A549 (cell line): ENCODE data around the gene PRKCZ. TPM values are rescaled to one million over a fixed set of nuclear protein-coding genes. Genes with fewer than 3 reads are reported as not detected.

Experiments used
- ATAC-seq, 2 experiments: fragments of 200-7000 bp in 1 of 2; fragments of >200 bp in 1 of 2; cut with Nextera tagmentation in 1 of 2; cut with Tn5 transposase in 1 of 2; 3 replicates each; pipeline versions ENCODE4 v1.8.0 to v1.9.1; 2018 to 2020; ENCODE audit warnings: mild to moderate bottlenecking in 1 of 2, moderate library complexity in 1 of 2
- CTCF ChIA-PET: fragments of 300-600 bp; sonication (Branson Sonifier 250); formaldehyde crosslinking; extraction: SDS; loops from one replicate; lab custom pipeline; 2021; ENCODE audit warnings: antibody characterized with exemption, inconsistent platforms; lab: Yijun Ruan, JAX
- POLR2A ChIA-PET: fragments of 350-600 bp; formaldehyde crosslinking; extraction: SDS; loops from one replicate; lab custom pipeline; 2021; ENCODE audit warnings: antibody characterized with exemption, inconsistent platforms; lab: Yijun Ruan, JAX
- DNase-seq, 2 experiments: peaks; one replicate each; pipeline versions ENCODE4 v3.0.0 to v3.0.0-alpha.2; 2011 to 2016; ENCODE audit warnings: low read depth in 1 of 2, low spot score in 1 of 2
- FAIRE-seq: peaks from 2 replicates; lab custom pipeline; 2011; peaks lifted over from hg19 to GRCh38; lab: Jason Lieb, UNC
- H3K27ac ChIP-seq, 2 experiments: fragments of >200 bp; sonication (Bioruptor Twin); formaldehyde crosslinking; 3 replicates each; pipeline ENCODE4 v1.5.1; 2016 to 2017
- H3K4me1 ChIP-seq: fragments of >200 bp; sonication (Bioruptor Twin); formaldehyde crosslinking; 3 replicates; pipeline ENCODE4 v1.6.1; 2016
- H3K4me2 ChIP-seq: fragments of >200 bp; sonication (Bioruptor Twin); formaldehyde crosslinking; 3 replicates; pipeline ENCODE4 v1.6.1; 2016
- H3K4me3 ChIP-seq: fragments of >200 bp; sonication (Bioruptor Twin); formaldehyde crosslinking; 3 replicates; pipeline ENCODE4 v1.5.1; 2016
- H3K9me3 ChIP-seq: fragments of >200 bp; sonication (Bioruptor Twin); formaldehyde crosslinking; 3 replicates; pipeline ENCODE4 v1.6.1; 2016
- BHLHE40 ChIP-seq: IDR thresholded peaks from 2 replicates; pipeline ENCODE4 v1.6.1; 2012; ENCODE audit warnings: low read depth, low read length, inconsistent platforms
- CBX2 ChIP-seq: fragments of 200-600 bp; sonication (generic); IDR thresholded peaks from 2 replicates; pipeline ENCODE4 v1.6.1; 2016; ENCODE audit warnings: low read depth, mild to moderate bottlenecking, borderline replicate concordance
- CHD4 ChIP-seq: fragments of 200-600 bp; sonication (generic); IDR thresholded peaks from 2 replicates; pipeline ENCODE4 v1.6.1; 2016; ENCODE audit warnings: antibody characterized with exemption, mild to moderate bottlenecking, borderline replicate concordance
- EHF ChIP-seq: fragments of 250-450 bp; sonication (Bioruptor Pico); IDR thresholded peaks from 2 replicates; pipeline ENCODE4 v1.5.0; 2020; ENCODE audit warnings: mild to moderate bottlenecking
- EP300 ChIP-seq, 2 experiments: fragments of >200 bp; sonication (Bioruptor Twin); formaldehyde crosslinking; IDR thresholded peaks; 2 replicates in 1 of 2; 3 replicates in 1 of 2; pipeline ENCODE4 v1.6.1; 2016 to 2017
- FOSB ChIP-seq: fragments of 250-450 bp; sonication (Bioruptor Pico); IDR thresholded peaks from 2 replicates; pipeline ENCODE4 v1.5.0; 2020; ENCODE audit warnings: mild to moderate bottlenecking, moderate library complexity
- MAFK ChIP-seq: fragments of 450-650 bp; IDR thresholded peaks from 2 replicates; pipeline ENCODE4 v1.6.1; 2014; ENCODE audit not compliant: partially characterized antibody
- MYC ChIP-seq: IDR thresholded peaks from 2 replicates; pipeline ENCODE4 v1.6.1; 2012; ENCODE audit warnings: mild to moderate bottlenecking, inconsistent platforms, low read length, improper control_type of control experiment, borderline replicate concordance
- POLR2AphosphoS2 ChIP-seq: conservative IDR thresholded peaks from 2 replicates; pipeline ENCODE4 v1.6.1; 2012; ENCODE audit warnings: low read length, improper control_type of control experiment, inconsistent platforms
- RARB ChIP-seq: fragments of 250-450 bp; sonication (Bioruptor Pico); IDR thresholded peaks from 2 replicates; pipeline ENCODE4 v1.8.0; 2021; ENCODE audit warnings: mild to moderate bottlenecking, moderate library complexity
- RCOR1 ChIP-seq: fragments of 150-350 bp; IDR thresholded peaks from 2 replicates; pipeline ENCODE4 v1.6.1; 2014; ENCODE audit warnings: antibody characterized with exemption, low read length, low read depth
- ZFP36 ChIP-seq: fragments of 450-650 bp; IDR thresholded peaks from 2 replicates; pipeline ENCODE4 v1.6.1; 2014; ENCODE audit warnings: borderline replicate concordance; ENCODE audit not compliant: partially characterized antibody
- WGBS: methylation state at CpG from one replicate; pipeline ENCODE4 v1.1.6; 2017; ENCODE audit errors: missing lambda C conversion rate; 5-methylcytosine and 5-hydroxymethylcytosine counted together
- polyA plus RNA-seq, 4 experiments: library from polyadenylated mRNA; depleted of rRNA in 3 of 4; stranded (reverse); fragments of >200 nt; fragmentation: RNase III in 1 of 4; extraction: RNeasy Plus Mini Kit Qiagen cat#74134 plus additional on column Dnase treatment in 1 of 4; gene quantifications; 2 replicates in 3 of 4; 3 replicates in 1 of 4; pipeline ENCODE4 v1.2.3, GENCODE V29; 2011 to 2017
- TF ChIP-seq, protein P1 (sequence below): IDR thresholded peaks from 2 replicates; pipeline ENCODE4 v1.6.1; 2012
- TF ChIP-seq, protein P2 (sequence below): IDR thresholded peaks from 2 replicates; pipeline ENCODE4 v1.6.1; 2012; ENCODE audit warnings: low read depth, borderline replicate concordance
- TF ChIP-seq, protein P3 (sequence below): IDR thresholded peaks from 2 replicates; pipeline ENCODE4 v1.6.1; 2012
- TF ChIP-seq, protein P4 (sequence below): fragments of >200 bp; sonication (Bioruptor Twin); formaldehyde crosslinking; IDR thresholded peaks from 3 replicates; pipeline ENCODE4 v1.6.1; 2016

PRKCZ gene
- polyA plus RNA-seq, 2 of the 4 experiments (the other 2 are of a cell fraction) = 9.5 to 9.8 TPM

DNA sequence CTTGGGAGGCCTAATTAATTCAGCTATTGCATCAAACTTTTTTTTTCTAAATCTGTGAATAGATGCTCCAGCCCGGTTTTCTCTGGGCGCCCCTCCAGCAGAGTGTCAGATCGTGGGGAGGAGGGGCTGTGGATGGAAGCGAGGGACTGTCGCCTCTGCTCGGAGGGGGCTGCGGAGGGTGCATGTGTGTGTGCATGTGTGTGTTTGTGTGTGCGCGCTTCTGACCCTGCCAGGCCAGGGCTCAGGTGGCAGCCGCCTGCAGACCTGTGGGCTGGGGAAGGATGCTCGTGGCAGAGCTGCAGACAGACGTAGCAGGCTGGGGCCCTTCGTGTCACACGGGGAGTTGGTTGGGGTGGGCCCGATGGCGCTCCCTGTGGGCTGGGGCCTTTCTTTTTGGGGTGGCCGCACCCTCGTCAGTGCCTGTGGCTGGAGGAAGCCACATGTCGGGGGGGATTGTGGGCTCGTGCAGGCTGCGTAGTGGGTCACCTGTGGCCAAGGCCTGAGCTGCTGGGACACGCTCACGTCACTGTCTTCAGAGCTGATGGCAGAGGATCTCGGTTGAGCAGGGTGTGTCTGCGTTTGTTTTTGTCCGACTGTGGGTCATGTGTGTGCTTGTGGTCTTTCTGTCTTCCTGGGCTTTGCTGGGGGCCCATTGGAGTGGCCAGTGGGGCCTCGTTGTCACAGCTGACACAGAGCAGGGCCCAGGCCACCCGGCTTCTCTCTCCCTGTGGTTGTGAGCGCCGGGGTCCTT lies 180.7 kb downstream of the PRKCZ start (continued):
- TF ChIP-seq CBX2 = no peak
- TF ChIP-seq, all 56 proteins: peak for 0

DNA sequence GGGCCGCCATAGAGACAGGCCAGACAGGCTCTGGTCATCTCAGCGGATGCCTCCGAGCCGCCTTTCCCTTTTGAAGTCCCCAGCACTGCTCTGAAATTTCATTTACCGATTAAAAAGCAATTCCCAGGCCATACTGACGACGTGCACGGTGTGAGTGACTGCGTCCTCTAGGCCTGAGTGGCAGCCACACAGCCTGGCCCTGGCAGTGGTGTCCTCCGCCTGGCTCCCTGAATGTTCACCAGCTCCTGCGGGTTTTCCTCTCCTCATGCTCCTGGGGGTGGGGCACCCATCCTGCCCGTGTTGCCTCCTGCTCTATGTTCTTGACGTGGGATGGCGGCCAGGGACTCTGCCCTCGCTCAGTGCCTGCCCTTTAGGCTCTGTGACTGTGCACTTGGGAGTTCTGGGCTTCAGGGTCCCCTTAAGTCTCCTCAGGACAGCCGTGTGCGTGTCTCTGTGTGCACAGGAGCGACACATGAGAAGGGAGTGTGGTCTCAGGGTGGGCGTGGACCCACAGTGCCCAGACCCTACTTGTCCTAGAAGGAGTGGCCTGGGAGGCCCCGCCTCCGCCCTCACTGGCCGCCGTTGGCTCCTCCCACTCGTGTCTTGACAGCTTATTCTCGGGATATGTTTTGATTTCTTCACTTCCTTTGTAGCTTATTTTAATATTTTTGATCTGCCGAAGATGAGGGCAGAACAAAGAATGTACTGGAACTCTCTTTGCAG lies 181.5 kb downstream of the PRKCZ start:
- no peak for FAIRE-seq
- H3K4me2 ChIP-seq = peak overlapping the region; percentile 97
- no peaks in the 10 kb centered on the region for H3K9me3 ChIP-seq
- WGBS = 56% methylated on average over 26 of the region's 26 CpGs
- POLR2A ChIA-PET = interaction anchor here (3.0 kb wide), 1 partner anchor 37 kb away, joined by 8 read pairs; the partner anchor contains the start of gene FAAP20
- H3K27ac ChIP-seq = peak overlapping the region in 1 of 2 experiments; percentile 83; a peak in 3 of 6 replicates
- CTCF ChIA-PET = interaction anchor here (0.9 to 7.6 kb wide), 5 partner anchors 9 to 150 kb away, joined by 3 to 49 read pairs (median 6); partner anchors contain the start of gene FAAP20
- peak overlapping the region; percentile 67; the same call in 1 of the 3 replicates for H3K4me3 ChIP-seq
- TF ChIP-seq RCOR1 = no peak
- no peak for TF ChIP-seq FOSB (CRISPR knock-in tag)
- TF ChIP-seq POLR2AphosphoS2 = no peak
- TF ChIP-seq, protein P1, sequence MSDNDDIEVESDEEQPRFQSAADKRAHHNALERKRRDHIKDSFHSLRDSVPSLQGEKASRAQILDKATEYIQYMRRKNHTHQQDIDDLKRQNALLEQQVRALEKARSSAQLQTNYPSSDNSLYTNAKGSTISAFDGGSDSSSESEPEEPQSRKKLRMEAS = no peak
- TF ChIP-seq BHLHE40 = no peak
- no peak for TF ChIP-seq EP300 (IDR thresholded peaks at IDR 0.05)
- TF ChIP-seq, protein P2, sequence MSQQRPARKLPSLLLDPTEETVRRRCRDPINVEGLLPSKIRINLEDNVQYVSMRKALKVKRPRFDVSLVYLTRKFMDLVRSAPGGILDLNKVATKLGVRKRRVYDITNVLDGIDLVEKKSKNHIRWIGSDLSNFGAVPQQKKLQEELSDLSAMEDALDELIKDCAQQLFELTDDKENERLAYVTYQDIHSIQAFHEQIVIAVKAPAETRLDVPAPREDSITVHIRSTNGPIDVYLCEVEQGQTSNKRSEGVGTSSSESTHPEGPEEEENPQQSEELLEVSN = no peak
- no peak for TF ChIP-seq MYC
- TF ChIP-seq, protein P3, sequence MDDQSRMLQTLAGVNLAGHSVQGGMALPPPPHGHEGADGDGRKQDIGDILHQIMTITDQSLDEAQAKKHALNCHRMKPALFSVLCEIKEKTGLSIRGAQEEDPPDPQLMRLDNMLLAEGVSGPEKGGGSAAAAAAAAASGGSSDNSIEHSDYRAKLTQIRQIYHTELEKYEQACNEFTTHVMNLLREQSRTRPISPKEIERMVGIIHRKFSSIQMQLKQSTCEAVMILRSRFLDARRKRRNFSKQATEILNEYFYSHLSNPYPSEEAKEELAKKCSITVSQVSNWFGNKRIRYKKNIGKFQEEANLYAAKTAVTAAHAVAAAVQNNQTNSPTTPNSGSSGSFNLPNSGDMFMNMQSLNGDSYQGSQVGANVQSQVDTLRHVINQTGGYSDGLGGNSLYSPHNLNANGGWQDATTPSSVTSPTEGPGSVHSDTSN = no peak
- TF ChIP-seq, protein P4, sequence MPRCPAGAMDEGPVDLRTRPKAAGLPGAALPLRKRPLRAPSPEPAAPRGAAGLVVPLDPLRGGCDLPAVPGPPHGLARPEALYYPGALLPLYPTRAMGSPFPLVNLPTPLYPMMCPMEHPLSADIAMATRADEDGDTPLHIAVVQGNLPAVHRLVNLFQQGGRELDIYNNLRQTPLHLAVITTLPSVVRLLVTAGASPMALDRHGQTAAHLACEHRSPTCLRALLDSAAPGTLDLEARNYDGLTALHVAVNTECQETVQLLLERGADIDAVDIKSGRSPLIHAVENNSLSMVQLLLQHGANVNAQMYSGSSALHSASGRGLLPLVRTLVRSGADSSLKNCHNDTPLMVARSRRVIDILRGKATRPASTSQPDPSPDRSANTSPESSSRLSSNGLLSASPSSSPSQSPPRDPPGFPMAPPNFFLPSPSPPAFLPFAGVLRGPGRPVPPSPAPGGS = no peak
- no peak for TF ChIP-seq MAFK
- peaks cover 56% of the 10 kb centered on the region for H3K4me1 ChIP-seq
- peak in 1 of 2 experiments; percentile 35 for DNase-seq
- peak in 1 of 2 experiments; percentile 32; a peak in 3 of 6 replicates for ATAC-seq

DNA sequence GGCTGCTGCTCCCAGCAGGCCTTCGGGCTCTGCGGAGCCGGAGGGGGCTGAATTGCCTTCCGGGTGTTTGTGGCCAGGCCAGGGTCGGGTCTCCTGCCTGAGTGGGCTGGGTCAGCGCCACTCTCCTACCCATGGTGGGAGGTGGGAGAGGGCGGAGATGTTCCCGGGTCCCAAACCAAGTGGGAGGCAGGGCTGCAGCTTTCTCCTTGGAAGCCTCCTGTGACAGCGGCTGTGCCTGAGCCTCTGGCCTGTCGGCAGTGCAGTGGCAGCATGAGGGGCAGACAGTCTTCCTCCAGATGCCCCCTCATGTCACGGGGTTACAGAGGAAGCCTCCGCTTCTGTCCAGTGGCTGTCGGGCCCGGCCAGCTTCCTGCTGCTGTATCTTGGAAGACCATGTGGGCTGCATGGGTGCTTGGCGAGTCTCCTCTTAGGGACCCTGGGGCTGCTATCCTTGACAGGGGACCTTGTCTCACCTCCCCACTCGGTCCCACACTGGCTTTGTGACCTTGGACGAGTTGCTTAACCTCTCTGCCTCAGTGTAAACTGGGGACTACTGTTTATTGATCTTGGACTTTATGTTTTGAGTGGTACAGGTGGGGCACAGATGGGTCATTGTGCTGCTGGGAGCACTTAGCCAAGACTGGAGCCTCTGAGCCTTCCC lies 182.2 kb downstream of the PRKCZ start:
- H3K9me3 ChIP-seq = no peaks in the 10 kb centered on the region
- DNase-seq = no peak
- H3K4me1 ChIP-seq = peaks cover 62% of the 10 kb centered on the region
- H3K4me3 ChIP-seq = no peak overlapping the region
- no peak for ATAC-seq
- no peak for TF ChIP-seq RARB (CRISPR knock-in tag)
- no peak for TF ChIP-seq CHD4
- TF ChIP-seq EHF (CRISPR knock-in tag) = no peak
- no peak for TF ChIP-seq ZFP36
- TF ChIP-seq, all 56 proteins: peak for 0
- Histone ChIP-seq H3K27ac (peak overlapping the region in 1 of 2 experiments; percentile 83; a peak in 3 of 6 replicates), H3K4me2 (peak overlapping the region; percentile 97)
- CTCF ChIA-PET = interaction anchor here (0.9 to 7.6 kb wide), 6 partner anchors 8 to 149 kb away, joined by 3 to 49 read pairs (median 7); partner anchors contain the start of gene FAAP20
- POLR2A ChIA-PET = no interaction called here
- FAIRE-seq = no peak
- WGBS = 66% methylated on average over 14 of the region's 17 CpGs
